SK-N-SH (cell line): Measurements from ENCODE around the gene MAK. TPM values are rescaled to one million over a fixed set of nuclear protein-coding genes. Genes with fewer than 3 reads are reported as not detected.

Experiments
- CTCF ChIA-PET: fragments of 300-600, 350-600 bp; formaldehyde crosslinking; extraction: SDS; loops from one replicate; lab custom pipeline; 2021; lab: Yijun Ruan, JAX
- POLR2A ChIA-PET: fragments of 350-600 bp; sonication (Branson Sonifier 250); formaldehyde crosslinking; extraction: SDS; loops from one replicate; lab custom pipeline; 2020; ENCODE audit warnings: antibody characterized with exemption, inconsistent platforms; lab: Yijun Ruan, JAX
- DNase-seq: peaks from one replicate; pipeline ENCODE4 v3.0.0; 2012
- H2AFZ ChIP-seq: fragments of 200-600 bp; sonication (generic); 2 replicates; pipeline ENCODE4 v1.8.1; 2016; ENCODE audit warnings: antibody characterized with exemption, mild to moderate bottlenecking, low read depth
- H3F3A ChIP-seq: fragments of 200-600 bp; sonication (generic); replicated peaks from 2 replicates; pipeline ENCODE3; 2016; ENCODE audit warnings: antibody characterized with exemption, mild to moderate bottlenecking; ENCODE audit not compliant: insufficient read depth
- H3K27ac ChIP-seq, 2 experiments: fragments of 200-500 bp in 1 of 2; fragments of 200-600 bp in 1 of 2; sonication (Bioruptor generic) in 1 of 2; sonication (generic), shearing (Covaris generic) in 1 of 2; 2 replicates each; pipeline versions ENCODE4 v1.5.1 to v1.6.1; 2014 to 2016; ENCODE audit warnings: low read depth in 2 of 2, inconsistent platforms in 1 of 2, low read length in 1 of 2, mild to moderate bottlenecking in 1 of 2, mixed read lengths in 1 of 2
- H3K27me3 ChIP-seq: fragments of 200-600 bp; sonication (generic), shearing (Covaris generic); 2 replicates; pipeline ENCODE4 v1.6.1; 2016; ENCODE audit warnings: mixed run types; ENCODE audit not compliant: insufficient read depth
- H3K36me3 ChIP-seq, 2 experiments: fragments of 200-500 bp in 1 of 2; fragments of 200-600 bp in 1 of 2; sonication (Bioruptor generic) in 1 of 2; sonication (generic) in 1 of 2; replicated peaks in 1 of 2; 2 replicates each; pipeline versions ENCODE3 to v1.5.1; 2014 to 2016; ENCODE audit warnings: low read length in 1 of 2, mild to moderate bottlenecking in 1 of 2; ENCODE audit not compliant: insufficient read depth in 2 of 2, control insufficient read depth in 1 of 2
- H3K4me1 ChIP-seq, 2 experiments: fragments of 200-500 bp in 1 of 2; fragments of 200-600 bp in 1 of 2; sonication (Bioruptor generic) in 1 of 2; sonication (generic), shearing (Covaris generic) in 1 of 2; 2 replicates each; pipeline versions ENCODE4 v1.5.1 to v1.6.1; 2014 to 2016; ENCODE audit warnings: low read depth in 1 of 2, low read length in 1 of 2, mixed run types in 1 of 2; ENCODE audit not compliant: insufficient read depth in 2 of 2, control insufficient read depth in 1 of 2
- H3K4me2 ChIP-seq: fragments of 200-600 bp; sonication (generic), shearing (Covaris generic); 2 replicates; pipeline ENCODE4 v1.6.1; 2017; ENCODE audit warnings: mixed run types
- H3K4me3 ChIP-seq, 2 experiments: fragments of 200-500 bp in 1 of 2; fragments of 200-600 bp in 1 of 2; sonication (Bioruptor generic) in 1 of 2; sonication (generic), shearing (Covaris generic) in 1 of 2; 2 replicates each; pipeline versions ENCODE4 v1.5.1 to v1.8.1; 2014 to 2016; ENCODE audit warnings: low read depth in 2 of 2, inconsistent platforms in 1 of 2, low read length in 1 of 2, mild to moderate bottlenecking in 1 of 2, mixed read lengths in 1 of 2, moderate library complexity in 1 of 2
- H3K79me2 ChIP-seq: fragments of 200-600 bp; sonication (generic); 2 replicates; pipeline ENCODE4 v1.8.1; 2017; ENCODE audit warnings: mild to moderate bottlenecking; ENCODE audit not compliant: insufficient read depth
- H3K9ac ChIP-seq: fragments of 200-600 bp; sonication (generic); 2 replicates; pipeline ENCODE4 v1.6.1; 2017; ENCODE audit warnings: mixed run types
- H3K9me2 ChIP-seq: fragments of 200-600 bp; sonication (generic); 2 replicates; pipeline ENCODE4 v1.6.1; 2017; ENCODE audit warnings: mixed run types
- H3K9me3 ChIP-seq: fragments of 200-600 bp; sonication (generic); 2 replicates; pipeline ENCODE4 v1.6.1; 2017; ENCODE audit warnings: mixed run types, mild to moderate bottlenecking, moderate library complexity
- H4K20me1 ChIP-seq: fragments of 200-600 bp; sonication (generic); 2 replicates; pipeline ENCODE4 v1.6.1; 2017; ENCODE audit warnings: mild to moderate bottlenecking, mixed run types; ENCODE audit not compliant: insufficient read depth
- CHD2 ChIP-seq: fragments of 150-350 bp; IDR thresholded peaks from 2 replicates; pipeline ENCODE4 v1.6.1; 2018; ENCODE audit warnings: low read length; ENCODE audit not compliant: partially characterized antibody
- EP300 ChIP-seq, 2 experiments: IDR thresholded peaks; 2 replicates each; pipeline versions ENCODE4 v1.4.0 to v1.6.1; 2012; ENCODE audit warnings: borderline replicate concordance in 1 of 2, low read depth in 1 of 2, low read length in 1 of 2
- EZH2phosphoT487 ChIP-seq: fragments of 200-600 bp; sonication (generic); IDR thresholded peaks from 2 replicates; pipeline ENCODE4 v1.6.1; 2017; ENCODE audit warnings: low read depth, mixed run types, mild to moderate bottlenecking, antibody characterized with exemption, moderate library complexity, borderline replicate concordance
- NFIC ChIP-seq: IDR thresholded peaks from 2 replicates; pipeline ENCODE4 v1.4.0; 2012; ENCODE audit warnings: borderline replicate concordance
- POLR2AphosphoS5 ChIP-seq: IDR thresholded peaks from 2 replicates; pipeline ENCODE4 v1.6.1; 2012; ENCODE audit warnings: low read depth, low read length
- RAD21 ChIP-seq: IDR thresholded peaks from 2 replicates; pipeline ENCODE4 v1.6.1; 2012; ENCODE audit warnings: mild to moderate bottlenecking, low read length
- RFX5 ChIP-seq: IDR thresholded peaks from 2 replicates; pipeline ENCODE4 v1.6.1; 2012; ENCODE audit warnings: mild to moderate bottlenecking, improper control_type of control experiment, low read length
- RXRA ChIP-seq: IDR thresholded peaks from 2 replicates; pipeline ENCODE4 v1.4.0; 2012; ENCODE audit warnings: low read depth, mild to moderate bottlenecking, borderline replicate concordance
- SIN3A ChIP-seq: IDR thresholded peaks from 2 replicates; pipeline ENCODE4 v1.6.1; 2012; ENCODE audit warnings: low read depth, mild to moderate bottlenecking, low read length, moderate library complexity, borderline replicate concordance
- TEAD4 ChIP-seq: IDR thresholded peaks from 2 replicates; pipeline ENCODE4 v1.4.0; 2012; ENCODE audit warnings: mild to moderate bottlenecking, borderline replicate concordance; ENCODE audit not compliant: insufficient read depth
- USF1 ChIP-seq: IDR thresholded peaks from 2 replicates; pipeline ENCODE4 v1.4.0; 2012; ENCODE audit warnings: low read depth, borderline replicate concordance
- YY1 ChIP-seq: IDR thresholded peaks from 2 replicates; pipeline ENCODE4 v1.4.0; 2012; ENCODE audit warnings: low read depth, mild to moderate bottlenecking
- ZBTB33 ChIP-seq: IDR thresholded peaks from 2 replicates; pipeline ENCODE4 v1.4.0; 2012; ENCODE audit warnings: low read depth, borderline replicate concordance
- WGBS: methylation state at CpG from one replicate; pipeline ENCODE4 v1.1.6; 2017; ENCODE audit warnings: low lambda C conversion rate; 5-methylcytosine and 5-hydroxymethylcytosine counted together
- polyA plus RNA-seq, 3 experiments: library from polyadenylated mRNA; depleted of rRNA; stranded (reverse); fragments of >200 nt; gene quantifications; 2 replicates each; pipeline ENCODE4 v1.2.3, GENCODE V29; 2012
- TF ChIP-seq, protein P1 (sequence below): IDR thresholded peaks from 2 replicates; pipeline ENCODE4 v1.4.0; 2012; ENCODE audit warnings: low read depth
- TF ChIP-seq, protein P2 (sequence below): fragments of 150-350 bp; IDR thresholded peaks from 2 replicates; pipeline ENCODE4 v1.6.1; 2017; ENCODE audit warnings: antibody characterized with exemption, low read length, low read depth, borderline replicate concordance
- TF ChIP-seq, protein P3 (sequence below): IDR thresholded peaks from 2 replicates; pipeline ENCODE4 v1.6.1; 2012; ENCODE audit warnings: mild to moderate bottlenecking, low read depth, low read length, moderate library complexity

Gene MAK
- polyA plus RNA-seq, 1 of the 3 experiments (the other 2 are of a cell fraction), result 0.02 TPM

- TF ChIP-seq RAD21 (no peak), CHD2 (no peak), EP300 (IDR thresholded peaks at IDR 0.05; ENCODE audit: borderline replicate concordance in 1 of 2, low read depth in 1 of 2, low read length in 1 of 2) (no peak), EZH2phosphoT487 (no peak), ZBTB33 (no peak), SIN3A (no peak), YY1 (no peak), USF1 (no peak), RXRA (no peak), RFX5 (no peak), POLR2AphosphoS5 (no peak), NFIC (no peak), TEAD4 (no peak)
- TF ChIP-seq, protein P1, sequence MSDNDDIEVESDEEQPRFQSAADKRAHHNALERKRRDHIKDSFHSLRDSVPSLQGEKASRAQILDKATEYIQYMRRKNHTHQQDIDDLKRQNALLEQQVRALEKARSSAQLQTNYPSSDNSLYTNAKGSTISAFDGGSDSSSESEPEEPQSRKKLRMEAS, result no peak
- TF ChIP-seq, protein P2, sequence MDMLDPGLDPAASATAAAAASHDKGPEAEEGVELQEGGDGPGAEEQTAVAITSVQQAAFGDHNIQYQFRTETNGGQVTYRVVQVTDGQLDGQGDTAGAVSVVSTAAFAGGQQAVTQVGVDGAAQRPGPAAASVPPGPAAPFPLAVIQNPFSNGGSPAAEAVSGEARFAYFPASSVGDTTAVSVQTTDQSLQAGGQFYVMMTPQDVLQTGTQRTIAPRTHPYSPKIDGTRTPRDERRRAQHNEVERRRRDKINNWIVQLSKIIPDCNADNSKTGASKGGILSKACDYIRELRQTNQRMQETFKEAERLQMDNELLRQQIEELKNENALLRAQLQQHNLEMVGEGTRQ, result no peak
- TF ChIP-seq, protein P3, sequence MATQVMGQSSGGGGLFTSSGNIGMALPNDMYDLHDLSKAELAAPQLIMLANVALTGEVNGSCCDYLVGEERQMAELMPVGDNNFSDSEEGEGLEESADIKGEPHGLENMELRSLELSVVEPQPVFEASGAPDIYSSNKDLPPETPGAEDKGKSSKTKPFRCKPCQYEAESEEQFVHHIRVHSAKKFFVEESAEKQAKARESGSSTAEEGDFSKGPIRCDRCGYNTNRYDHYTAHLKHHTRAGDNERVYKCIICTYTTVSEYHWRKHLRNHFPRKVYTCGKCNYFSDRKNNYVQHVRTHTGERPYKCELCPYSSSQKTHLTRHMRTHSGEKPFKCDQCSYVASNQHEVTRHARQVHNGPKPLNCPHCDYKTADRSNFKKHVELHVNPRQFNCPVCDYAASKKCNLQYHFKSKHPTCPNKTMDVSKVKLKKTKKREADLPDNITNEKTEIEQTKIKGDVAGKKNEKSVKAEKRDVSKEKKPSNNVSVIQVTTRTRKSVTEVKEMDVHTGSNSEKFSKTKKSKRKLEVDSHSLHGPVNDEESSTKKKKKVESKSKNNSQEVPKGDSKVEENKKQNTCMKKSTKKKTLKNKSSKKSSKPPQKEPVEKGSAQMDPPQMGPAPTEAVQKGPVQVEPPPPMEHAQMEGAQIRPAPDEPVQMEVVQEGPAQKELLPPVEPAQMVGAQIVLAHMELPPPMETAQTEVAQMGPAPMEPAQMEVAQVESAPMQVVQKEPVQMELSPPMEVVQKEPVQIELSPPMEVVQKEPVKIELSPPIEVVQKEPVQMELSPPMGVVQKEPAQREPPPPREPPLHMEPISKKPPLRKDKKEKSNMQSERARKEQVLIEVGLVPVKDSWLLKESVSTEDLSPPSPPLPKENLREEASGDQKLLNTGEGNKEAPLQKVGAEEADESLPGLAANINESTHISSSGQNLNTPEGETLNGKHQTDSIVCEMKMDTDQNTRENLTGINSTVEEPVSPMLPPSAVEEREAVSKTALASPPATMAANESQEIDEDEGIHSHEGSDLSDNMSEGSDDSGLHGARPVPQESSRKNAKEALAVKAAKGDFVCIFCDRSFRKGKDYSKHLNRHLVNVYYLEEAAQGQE, result no peak
- TF ChIP-seq, all 33 proteins: peak for 0
- H3K36me3 ChIP-seq, result peaks cover 0 to 4% of the 10 kb centered on the region in 2 experiments
- no peak overlapping the region for H3K4me2 ChIP-seq
- H3K4me3 ChIP-seq, result no peak overlapping the region
- no peak for DNase-seq
- CTCF ChIA-PET, result interaction anchor here (0.5 to 1.3 kb wide), 2 partner anchors 10 to 95 kb away, joined by 3 to 5 read pairs; partner anchors contain the start of gene SYCP2L
- H3K9ac ChIP-seq, result no peak overlapping the region
- WGBS, result 98% methylated on average over 5 of the region's 5 CpGs
- H3K9me3 ChIP-seq, result no peaks in the 10 kb centered on the region
- no peaks in the 10 kb centered on the region for H3K9me2 ChIP-seq
- H4K20me1 ChIP-seq, result no peaks in the 10 kb centered on the region
- POLR2A ChIA-PET, result no interaction called here
- no peaks in the 10 kb centered on the region for H3F3A ChIP-seq
- no peak overlapping the region for H2AFZ ChIP-seq
- H3K4me1 ChIP-seq, result no peaks in the 10 kb centered on the region
- H3K27ac ChIP-seq, result no peak overlapping the region
- H3K79me2 ChIP-seq, result no peaks in the 10 kb centered on the region
- no peaks in the 10 kb centered on the region for H3K27me3 ChIP-seq
Measured at GRCh38 chr6:10791673-10792072, 46.7 kb downstream of the MAK start.
